Neural cell (in vitro differentiated cells): Measurements from ENCODE around the gene CCDC196. TPM values are rescaled to one million over a fixed set of nuclear protein-coding genes. Genes with fewer than 3 reads are reported as not detected.

Experiments
- H2AFZ ChIP-seq: fragments of 200-600, 300-800 bp; sonication (generic), shearing (Covaris generic); 2 replicates; pipeline ENCODE4 v1.6.0; 2014; ENCODE audit warnings: low read depth, mild to moderate bottlenecking, antibody characterized with exemption, low read length, moderate library complexity
- H3F3A ChIP-seq: fragments of 200-600 bp; shearing (Covaris generic); 2 replicates; pipeline ENCODE4 v1.6.1; 2016; ENCODE audit warnings: mild to moderate bottlenecking, moderate library complexity, mixed read lengths, antibody characterized with exemption, low read length; ENCODE audit not compliant: insufficient read depth, poor library complexity, severe bottlenecking
- H3K27ac ChIP-seq: fragments of 200-600, 300-800 bp; sonication (generic), shearing (Covaris generic); 2 replicates; pipeline ENCODE4 v1.5.1; 2014; ENCODE audit warnings: mild to moderate bottlenecking, low read length, moderate library complexity
- H3K27me3 ChIP-seq: fragments of 300-800, 200-600 bp; sonication (generic), shearing (Covaris generic); 2 replicates; pipeline ENCODE4 v1.6.0; 2014; ENCODE audit warnings: mild to moderate bottlenecking, low read depth, low read length, moderate library complexity; ENCODE audit not compliant: insufficient read depth
- H3K36me3 ChIP-seq: fragments of 300-800, 200-600 bp; sonication (generic), shearing (Covaris generic); 2 replicates; pipeline ENCODE4 v1.5.1; 2014; ENCODE audit warnings: mild to moderate bottlenecking, antibody characterized with exemption, low read length, moderate library complexity; ENCODE audit not compliant: insufficient read depth
- H3K4me2 ChIP-seq: fragments of 300-800, 200-600 bp; sonication (generic), shearing (Covaris generic); 2 replicates; pipeline ENCODE4 v1.6.0; 2014; ENCODE audit warnings: mild to moderate bottlenecking, low read length
- H3K4me3 ChIP-seq: fragments of 300-800, 200-600 bp; sonication (generic), shearing (Covaris generic); 2 replicates; pipeline ENCODE4 v1.5.1; 2014; ENCODE audit warnings: mild to moderate bottlenecking, low read length, moderate library complexity
- H3K79me2 ChIP-seq: fragments of 200-600 bp; shearing (Covaris generic); replicated peaks from 2 replicates; pipeline ENCODE4 v1.6.0; 2014; ENCODE audit warnings: mild to moderate bottlenecking, low read length, moderate library complexity; ENCODE audit not compliant: insufficient read depth
- H3K9ac ChIP-seq: fragments of 300-800, 200-600 bp; sonication (generic), shearing (Covaris generic); 2 replicates; pipeline ENCODE4 v1.6.1; 2016; ENCODE audit warnings: mild to moderate bottlenecking, low read length, mixed read lengths
- H3K9me2 ChIP-seq: fragments of 200-600 bp; shearing (Covaris generic); 2 replicates; pipeline ENCODE4 v1.6.1; 2016; ENCODE audit warnings: mild to moderate bottlenecking, low read length, mixed read lengths; ENCODE audit not compliant: insufficient read depth
- H3K9me3 ChIP-seq: fragments of 200-600, 300-800 bp; sonication (generic), shearing (Covaris generic); 2 replicates; pipeline ENCODE4 v1.6.1; 2016; ENCODE audit warnings: mild to moderate bottlenecking, mixed run types, low read length, moderate library complexity, mixed read lengths
- H4K20me1 ChIP-seq: fragments of 200-600 bp; shearing (Covaris generic); 2 replicates; pipeline ENCODE4 v1.6.1; 2016; ENCODE audit warnings: mild to moderate bottlenecking, mixed run types; ENCODE audit not compliant: insufficient read depth
- EP300 ChIP-seq: fragments of 450-650 bp; conservative IDR thresholded peaks from 2 replicates; pipeline ENCODE4 v1.6.1; 2014; ENCODE audit warnings: antibody characterized with exemption, mild to moderate bottlenecking, moderate library complexity; ENCODE audit not compliant: poor library complexity, severe bottlenecking
- EZH2 ChIP-seq: fragments of 200-600, 300-800 bp; shearing (Covaris generic), sonication (generic); IDR thresholded peaks from 2 replicates; pipeline ENCODE4 v1.6.1; 2014; ENCODE audit warnings: antibody characterized with exemption, low read length, borderline replicate concordance, mild to moderate bottlenecking; ENCODE audit not compliant: insufficient read depth, poor library complexity, severe bottlenecking
- MXI1 ChIP-seq: fragments of 450-650 bp; conservative IDR thresholded peaks from 2 replicates; pipeline ENCODE4 v1.6.1; 2014; ENCODE audit warnings: antibody characterized with exemption, mild to moderate bottlenecking; ENCODE audit not compliant: poor library complexity, severe bottlenecking
- POLR2AphosphoS5 ChIP-seq: IDR thresholded peaks from 2 replicates; pipeline ENCODE4 v1.6.1; 2012
- RAD21 ChIP-seq: fragments of 450-650 bp; conservative IDR thresholded peaks from 2 replicates; pipeline ENCODE4 v1.6.1; 2014; ENCODE audit warnings: antibody characterized with exemption, mild to moderate bottlenecking, moderate library complexity
- REST ChIP-seq: IDR thresholded peaks from 2 replicates; pipeline ENCODE4 v1.6.1; 2012; ENCODE audit warnings: borderline replicate concordance
- SMC3 ChIP-seq: fragments of 450-650 bp; conservative IDR thresholded peaks from 2 replicates; pipeline ENCODE4 v1.6.1; 2014; ENCODE audit warnings: antibody characterized with exemption, mild to moderate bottlenecking, moderate library complexity; ENCODE audit not compliant: poor library complexity
- TAF1 ChIP-seq: IDR thresholded peaks from 2 replicates; pipeline ENCODE4 v1.6.1; 2012; ENCODE audit warnings: low read depth
- polyA plus RNA-seq: library from polyadenylated mRNA; depleted of rRNA; stranded (reverse); fragments of >200 nt; gene quantifications from 2 replicates; pipeline ENCODE4 v1.2.3, GENCODE V29; 2014
- TF ChIP-seq, protein P1 (sequence below): fragments of 450-650 bp; IDR thresholded peaks from 2 replicates; pipeline ENCODE4 v1.5.1; 2014; ENCODE audit warnings: antibody characterized with exemption, mild to moderate bottlenecking, moderate library complexity; ENCODE audit not compliant: poor library complexity, severe bottlenecking

Gene CCDC196
- polyA plus RNA-seq, 1 donor from 2014 or later: not detected

GRCh38 chr14:66507722-66508546 is 21.8 kb downstream of the CCDC196 start, which contains the start of gene GPHN:
GPHN (plus strand) TSS chr14:66508147.
- peak within 1 kb of the TSS; percentile 94 for H3K9ac ChIP-seq
- peaks cover 34% of the 10 kb centered on the region for H3K79me2 ChIP-seq
- no peaks in the 10 kb centered on the region for H4K20me1 ChIP-seq
- H3K36me3 ChIP-seq: no peaks in the 10 kb centered on the region
- H3K27me3 ChIP-seq: no peaks in the 10 kb centered on the region
- H3K4me3 ChIP-seq: peak within 1 kb of the TSS; percentile 90
- peak within 1 kb of the TSS; percentile 96 for H3K27ac ChIP-seq
- no peaks in the 10 kb centered on the region for H3K9me3 ChIP-seq
- H3K4me2 ChIP-seq: peak within 1 kb of the TSS; percentile 87
- no peaks in the 10 kb centered on the region for H3K9me2 ChIP-seq
- TF ChIP-seq EZH2 (no peak), SMC3 (peak; percentile 48), TAF1 (peak; percentile 89), EP300 (peak; percentile 45), MXI1 (peak; percentile 88), REST (peak; percentile 70), POLR2AphosphoS5 (peak; percentile 83), RAD21 (peak; percentile 28)
- TF ChIP-seq, protein P1, sequence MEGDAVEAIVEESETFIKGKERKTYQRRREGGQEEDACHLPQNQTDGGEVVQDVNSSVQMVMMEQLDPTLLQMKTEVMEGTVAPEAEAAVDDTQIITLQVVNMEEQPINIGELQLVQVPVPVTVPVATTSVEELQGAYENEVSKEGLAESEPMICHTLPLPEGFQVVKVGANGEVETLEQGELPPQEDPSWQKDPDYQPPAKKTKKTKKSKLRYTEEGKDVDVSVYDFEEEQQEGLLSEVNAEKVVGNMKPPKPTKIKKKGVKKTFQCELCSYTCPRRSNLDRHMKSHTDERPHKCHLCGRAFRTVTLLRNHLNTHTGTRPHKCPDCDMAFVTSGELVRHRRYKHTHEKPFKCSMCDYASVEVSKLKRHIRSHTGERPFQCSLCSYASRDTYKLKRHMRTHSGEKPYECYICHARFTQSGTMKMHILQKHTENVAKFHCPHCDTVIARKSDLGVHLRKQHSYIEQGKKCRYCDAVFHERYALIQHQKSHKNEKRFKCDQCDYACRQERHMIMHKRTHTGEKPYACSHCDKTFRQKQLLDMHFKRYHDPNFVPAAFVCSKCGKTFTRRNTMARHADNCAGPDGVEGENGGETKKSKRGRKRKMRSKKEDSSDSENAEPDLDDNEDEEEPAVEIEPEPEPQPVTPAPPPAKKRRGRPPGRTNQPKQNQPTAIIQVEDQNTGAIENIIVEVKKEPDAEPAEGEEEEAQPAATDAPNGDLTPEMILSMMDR: peak; percentile 60
- H2AFZ ChIP-seq: peak within 1 kb of the TSS; percentile 86
- no peaks in the 10 kb centered on the region for H3F3A ChIP-seq

GRCh38 chr14:66508547-66508845 is 22.3 kb downstream of the CCDC196 start:
- no peak overlapping the region for H3K4me2 ChIP-seq
- H3K79me2 ChIP-seq: peaks cover 39% of the 10 kb centered on the region
- peak overlapping the region; percentile 94 for H3K9ac ChIP-seq
- no peaks in the 10 kb centered on the region for H3K27me3 ChIP-seq
- no peaks in the 10 kb centered on the region for H3F3A ChIP-seq
- no peaks in the 10 kb centered on the region for H3K9me3 ChIP-seq
- no peaks in the 10 kb centered on the region for H3K9me2 ChIP-seq
- H3K4me3 ChIP-seq: peak overlapping the region; percentile 90
- no peaks in the 10 kb centered on the region for H3K36me3 ChIP-seq
- peak overlapping the region; percentile 86 for H2AFZ ChIP-seq
- H3K27ac ChIP-seq: peak overlapping the region; percentile 96
- no peak for TF ChIP-seq SMC3
- peak; percentile 6 for TF ChIP-seq EP300
- TF ChIP-seq REST: no peak
- no peak for TF ChIP-seq TAF1
- no peak for TF ChIP-seq EZH2
- no peak for TF ChIP-seq RAD21
- H4K20me1 ChIP-seq: no peaks in the 10 kb centered on the region
